ENCODE data around the gene MOB1B. TPM values are rescaled to one million over a fixed set of nuclear protein-coding genes. Genes with fewer than 3 reads are reported as not detected.

The MOB1B gene
- total RNA-seq, 1 experiment from 2014 or later = 14.5 TPM

DNA sequence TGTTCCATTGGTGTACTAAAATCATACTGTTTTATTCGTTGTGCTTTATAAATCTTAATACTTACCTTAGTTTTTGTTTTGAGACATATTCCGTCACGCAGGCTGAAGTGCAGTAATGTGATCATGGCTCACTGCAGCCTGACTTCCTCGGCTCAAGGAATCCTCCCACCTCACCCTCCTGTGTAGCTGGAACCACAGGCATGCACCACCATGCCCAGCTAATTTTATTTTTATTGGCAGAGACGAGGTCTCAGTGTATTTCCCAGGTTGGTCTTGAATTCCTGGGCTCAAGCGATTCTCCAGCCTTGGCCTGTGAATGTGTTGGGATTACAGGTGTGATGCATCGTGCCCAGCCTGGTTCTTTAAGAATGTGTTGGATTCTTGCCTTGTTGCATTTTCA, 66.9 kb downstream of the MOB1B start:
- no peak for TF ChIP-seq EZH2 (IDR thresholded peaks at IDR 0.05; ENCODE audit: low read depth)
- TF ChIP-seq, protein P1, sequence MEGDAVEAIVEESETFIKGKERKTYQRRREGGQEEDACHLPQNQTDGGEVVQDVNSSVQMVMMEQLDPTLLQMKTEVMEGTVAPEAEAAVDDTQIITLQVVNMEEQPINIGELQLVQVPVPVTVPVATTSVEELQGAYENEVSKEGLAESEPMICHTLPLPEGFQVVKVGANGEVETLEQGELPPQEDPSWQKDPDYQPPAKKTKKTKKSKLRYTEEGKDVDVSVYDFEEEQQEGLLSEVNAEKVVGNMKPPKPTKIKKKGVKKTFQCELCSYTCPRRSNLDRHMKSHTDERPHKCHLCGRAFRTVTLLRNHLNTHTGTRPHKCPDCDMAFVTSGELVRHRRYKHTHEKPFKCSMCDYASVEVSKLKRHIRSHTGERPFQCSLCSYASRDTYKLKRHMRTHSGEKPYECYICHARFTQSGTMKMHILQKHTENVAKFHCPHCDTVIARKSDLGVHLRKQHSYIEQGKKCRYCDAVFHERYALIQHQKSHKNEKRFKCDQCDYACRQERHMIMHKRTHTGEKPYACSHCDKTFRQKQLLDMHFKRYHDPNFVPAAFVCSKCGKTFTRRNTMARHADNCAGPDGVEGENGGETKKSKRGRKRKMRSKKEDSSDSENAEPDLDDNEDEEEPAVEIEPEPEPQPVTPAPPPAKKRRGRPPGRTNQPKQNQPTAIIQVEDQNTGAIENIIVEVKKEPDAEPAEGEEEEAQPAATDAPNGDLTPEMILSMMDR (conservative IDR thresholded peaks at IDR 0.05) = no peak
- Histone ChIP-seq H3K9me3 (ENCODE audit: insufficient read depth, low read depth) (no peaks in the 10 kb centered on the region), H3F3A (ENCODE audit: insufficient read depth, low read depth) (no peaks in the 10 kb centered on the region), H3K36me3 (ENCODE audit: low read depth) (no peaks in the 10 kb centered on the region), H3K27me3 (ENCODE audit: insufficient read depth, low read depth) (no peaks in the 10 kb centered on the region), H3K27ac (no peak overlapping the region), H2AFZ (no peak overlapping the region), H3K4me2 (no peak overlapping the region), H3K4me3 (no peak overlapping the region), H3K79me2 (ENCODE audit: low read depth) (no peaks in the 10 kb centered on the region), H4K20me1 (ENCODE audit: insufficient read depth) (no peaks in the 10 kb centered on the region), H3K4me1 (replicated peaks; ENCODE audit: insufficient read depth) (no peaks in the 10 kb centered on the region), H3K9me2 (ENCODE audit: insufficient read depth) (no peaks in the 10 kb centered on the region)
- CTCF ChIA-PET = no interaction called here
- no TSS peak for BruUV-seq (replicated peaks)
- POLR2A ChIA-PET (ENCODE audit: unreplicated experiment) = no interaction called here
- intact Hi-C loops (cut with micrococcal nuclease; ENCODE audit: unreplicated experiment) = no loop called here
- no peak for DNase-seq

DNA sequence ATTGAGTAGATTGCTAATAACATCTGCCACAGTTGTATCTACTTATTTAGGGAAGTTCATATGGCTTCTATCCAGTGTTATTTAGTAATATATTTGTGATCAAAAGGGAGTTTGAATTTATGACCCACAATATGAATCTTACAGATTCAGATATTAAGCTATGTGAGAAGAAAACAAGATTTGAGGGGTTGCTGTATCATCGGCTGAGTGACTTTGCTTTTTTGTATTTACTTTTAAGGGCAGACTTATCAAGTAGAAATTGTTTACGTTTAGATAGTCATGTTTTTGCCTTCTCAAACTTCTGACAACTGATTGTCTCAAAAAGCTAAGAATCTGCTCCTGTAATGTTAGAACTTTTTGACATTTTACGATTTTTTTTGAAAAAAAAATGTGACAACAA, 74.1 kb downstream of the MOB1B start:
- DNase-seq = no peak
- H3K4me1 ChIP-seq (replicated peaks; ENCODE audit: insufficient read depth) = no peaks in the 10 kb centered on the region
- no peaks in the 10 kb centered on the region for H3K27me3 ChIP-seq (ENCODE audit: insufficient read depth, low read depth)
- no peaks in the 10 kb centered on the region for H3K9me2 ChIP-seq (ENCODE audit: insufficient read depth)
- TF ChIP-seq, protein P1 (conservative IDR thresholded peaks at IDR 0.05) = no peak
- no peak for TF ChIP-seq EZH2 (IDR thresholded peaks at IDR 0.05; ENCODE audit: low read depth)
- H3K9me3 ChIP-seq (ENCODE audit: insufficient read depth, low read depth) = no peaks in the 10 kb centered on the region
- ChIA-PET POLR2A (ENCODE audit: unreplicated experiment) (no interaction called here), CTCF (no interaction called here)
- H3K79me2 ChIP-seq (ENCODE audit: low read depth) = no peaks in the 10 kb centered on the region
- H2AFZ ChIP-seq = no peak overlapping the region
- BruUV-seq (replicated peaks) = no TSS peak
- no peak overlapping the region for H3K4me2 ChIP-seq
- intact Hi-C loops (cut with micrococcal nuclease; ENCODE audit: unreplicated experiment) = no loop called here
- H3K27ac ChIP-seq = no peak overlapping the region
- H3K36me3 ChIP-seq (ENCODE audit: low read depth) = no peaks in the 10 kb centered on the region
- no peak overlapping the region for H3K4me3 ChIP-seq
- H4K20me1 ChIP-seq (ENCODE audit: insufficient read depth) = no peaks in the 10 kb centered on the region
- H3F3A ChIP-seq (ENCODE audit: insufficient read depth, low read depth) = no peaks in the 10 kb centered on the region

GRCh38 chr4:70979445-70980008, 77.4 kb downstream of the MOB1B start:
- Histone ChIP-seq H2AFZ (no peak overlapping the region), H3K4me3 (no peak overlapping the region), H3K4me1 (replicated peaks; ENCODE audit: insufficient read depth) (no peaks in the 10 kb centered on the region), H3K79me2 (ENCODE audit: low read depth) (no peaks in the 10 kb centered on the region), H3K4me2 (no peak overlapping the region), H4K20me1 (ENCODE audit: insufficient read depth) (no peaks in the 10 kb centered on the region), H3F3A (ENCODE audit: insufficient read depth, low read depth) (no peaks in the 10 kb centered on the region), H3K36me3 (ENCODE audit: low read depth) (no peaks in the 10 kb centered on the region), H3K27me3 (ENCODE audit: insufficient read depth, low read depth) (no peaks in the 10 kb centered on the region), H3K27ac (no peak overlapping the region), H3K9me2 (ENCODE audit: insufficient read depth) (no peaks in the 10 kb centered on the region), H3K9me3 (ENCODE audit: insufficient read depth, low read depth) (no peaks in the 10 kb centered on the region)
- ChIA-PET CTCF (no interaction called here), POLR2A (ENCODE audit: unreplicated experiment) (no interaction called here)
- TF ChIP-seq EZH2 (IDR thresholded peaks at IDR 0.05; ENCODE audit: low read depth) = no peak
- TF ChIP-seq, protein P1 (conservative IDR thresholded peaks at IDR 0.05) = no peak
- no peak for DNase-seq
- intact Hi-C loops (cut with micrococcal nuclease; ENCODE audit: unreplicated experiment) = no loop called here
- no TSS peak for BruUV-seq (replicated peaks)
